ENCODE results near the gene RARA. TPM values are rescaled to one million over a fixed set of nuclear protein-coding genes. Genes with fewer than 3 reads are reported as not detected.
A peak's percentile ranks its signal among the peaks of the same experiment; 100 is the strongest.

The RARA gene
- total and polyA plus RNA-seq, 12 donors, result 4.7 to 58.2 (median 33.0) TPM

GRCh38 chr17:40325156-40326013 lies 16.4 kb downstream of the RARA start:
- TF ChIP-seq CTCF (IDR thresholded peaks at IDR 0.05) (no peak), POLR2A (IDR thresholded peaks at IDR 0.05) (no peak)
- H3K9me3 ChIP-seq (replicated peaks in 1 of 3), result no peaks in the 10 kb centered on the region
- no peak for DNase-seq
- H3K36me3 ChIP-seq (replicated peaks in 1 of 2), result no peaks in the 10 kb centered on the region
- peak overlapping the region in 4 of 5 donors; percentile 15 to 96 (median 52) for H3K27ac ChIP-seq
- no peaks in the 10 kb centered on the region for H3K27me3 ChIP-seq
- 73 to 81% (median 78%) methylated on average over 12 to 13 of the region's 13 CpGs for WGBS, 4 donors
- intact Hi-C loops (cut with DNase I), result no loop called here
- H3K4me3 ChIP-seq, result no peak overlapping the region
- peaks cover 87 to 96% of the 10 kb centered on the region in 2 donors for H3K4me1 ChIP-seq (replicated peaks in 1 of 2)

GRCh38 chr17:40326014-40326831 lies 17.2 kb downstream of the RARA start:
- peak overlapping the region; percentile 2 to 73 (median 40) for H3K27ac ChIP-seq
- DNase-seq, result peak in 1 of 7 donors; percentile 25
- no peak overlapping the region for H3K4me3 ChIP-seq
- peaks cover 88 to 96% of the 10 kb centered on the region in 2 donors for H3K4me1 ChIP-seq (replicated peaks in 1 of 2)
- no peaks in the 10 kb centered on the region for H3K27me3 ChIP-seq
- WGBS, 4 donors, result 54 to 69% (median 55%) methylated on average over 12 to 17 of the region's 17 CpGs
- H3K36me3 ChIP-seq (replicated peaks in 1 of 2), result peaks cover 0 to 4% of the 10 kb centered on the region in 2 donors
- intact Hi-C loops (cut with DNase I), result no loop called here
- no peaks in the 10 kb centered on the region for H3K9me3 ChIP-seq (replicated peaks in 1 of 3)
- no peak for TF ChIP-seq CTCF (IDR thresholded peaks at IDR 0.05)
- TF ChIP-seq POLR2A (IDR thresholded peaks at IDR 0.05), result no peak

- Histone ChIP-seq H3K4me3 (no peak overlapping the region), H3K36me3 (replicated peaks in 1 of 2) (peaks cover 0 to 8% of the 10 kb centered on the region in 2 donors), H3K4me1 (replicated peaks in 1 of 2) (peaks cover 88 to 96% of the 10 kb centered on the region in 2 donors), H3K27me3 (no peaks in the 10 kb centered on the region), H3K27ac (peak overlapping the region; percentile 2 to 73 (median 40)), H3K9me3 (replicated peaks in 1 of 3) (no peaks in the 10 kb centered on the region)
- TF ChIP-seq CTCF (IDR thresholded peaks at IDR 0.05) (no peak), POLR2A (IDR thresholded peaks at IDR 0.05) (no peak)
- DNase-seq, result no peak
- intact Hi-C loops (cut with DNase I), result no loop called here
- 12 to 32% (median 21%) methylated on average over 1 of the region's 1 CpG for WGBS, 4 donors
Measured at GRCh38 chr17:40326832-40327199, 17.8 kb downstream of the RARA start.

- Histone ChIP-seq H3K4me1 (replicated peaks in 1 of 2) (peaks cover 88 to 96% of the 10 kb centered on the region in 2 donors), H3K9me3 (replicated peaks in 1 of 3) (no peaks in the 10 kb centered on the region), H3K27me3 (no peaks in the 10 kb centered on the region), H3K4me3 (no peak overlapping the region), H3K36me3 (replicated peaks in 1 of 2) (peaks cover 0 to 8% of the 10 kb centered on the region in 2 donors), H3K27ac (peak overlapping the region in 4 of 5 donors; percentile 15 to 73 (median 52))
- TF ChIP-seq CTCF (IDR thresholded peaks at IDR 0.05), result no peak
- no peak for TF ChIP-seq POLR2A (IDR thresholded peaks at IDR 0.05)
- WGBS, 4 donors, result 77 to 85% (median 79%) methylated on average over 2 to 4 of the region's 4 CpGs
- DNase-seq, result no peak
- intact Hi-C loops (cut with DNase I), result no loop called here
Measured at GRCh38 chr17:40327244-40327729, 18.3 kb downstream of the RARA start.
